Heart left ventricle (tissue), 13 donors: ENCODE measurements around the gene RNU7-1.

ENCODE experiments used
- CTCF ChIP-seq, 12 donors: fragments of 200-600 bp; sonication (generic) in 4 of 12; IDR thresholded peaks; one replicate each; pipeline versions ENCODE4 v1.5.0 to v1.8.0; 2018 to 2022; ENCODE audit warnings: antibody characterized with exemption in 12 of 12, mild to moderate bottlenecking in 5 of 12
- POLR2A ChIP-seq, 2 donors: fragments of 450-650 bp; IDR thresholded peaks; one replicate each; pipeline ENCODE4 v1.6.1; 2017; ENCODE audit warnings: antibody characterized with exemption in 2 of 2, mild to moderate bottlenecking in 2 of 2, moderate library complexity in 2 of 2
- donor health status: ischemic (EF 13 %, LVEDD 7.1; RV severe dilation, severe dysfunction).
- donor health status: DM: no; HTN: yes; CAD: no.
- donor health status: DM: no; HTN: no; CAD: no.
- donor health status: ischemic (EF 25% LVEDD 6.9; RV normal size, moderate dysfunction).
- donor health status: ischemic (EF 25% LVEDD 5.7; RV mildly dilated, moderate dysfunction).
- donor health status: ischemic (EF 35%, LVEDD 5.7; RV mildly dilated, moderate dysfunction).
- donor health status: nonischemic (EF 11% LVEDD 7.7; RV severe dilation, severe dysfunction).
- donor health status: DM: yes; HTN: yes; CAD: no.
- donor health status: PGD.
- donor health status: ischemic (EF 29% LVEDD 5.4; RV normal size, mild dysfunction).
- donor health status: nonischemic (EF 23%, LVEDD 6.1; RV moderate dilation, normal function).

- TF ChIP-seq CTCF (IDR thresholded peaks at IDR 0.05) (no peak), POLR2A (IDR thresholded peaks at IDR 0.05) (no peak)
Measured at GRCh38 chr12:6977653-6978052, 34.0 kb downstream of the RNU7-1 start.
